ENCODE measurements around the gene GAS2L3.

DNA sequence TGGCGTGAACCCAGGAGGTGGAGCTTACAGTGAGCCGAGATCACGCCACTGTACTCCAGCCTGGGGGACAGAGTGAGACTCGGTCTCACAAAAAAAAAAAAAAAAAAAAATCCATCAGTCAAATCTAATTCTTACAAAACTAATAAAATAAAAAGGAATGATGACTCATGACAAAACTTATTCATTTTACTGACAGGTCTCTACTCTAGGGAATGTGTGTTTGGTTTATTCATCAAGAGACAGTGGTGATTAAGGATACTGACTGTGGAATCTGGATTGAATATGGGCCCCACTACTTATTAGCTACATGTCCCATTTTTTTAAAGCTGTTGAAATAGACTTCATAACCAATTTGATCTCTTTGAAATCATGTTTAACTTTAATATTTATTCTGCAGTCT lies 29.3 kb upstream of the GAS2L3 start:
- TF ChIP-seq, protein P1, sequence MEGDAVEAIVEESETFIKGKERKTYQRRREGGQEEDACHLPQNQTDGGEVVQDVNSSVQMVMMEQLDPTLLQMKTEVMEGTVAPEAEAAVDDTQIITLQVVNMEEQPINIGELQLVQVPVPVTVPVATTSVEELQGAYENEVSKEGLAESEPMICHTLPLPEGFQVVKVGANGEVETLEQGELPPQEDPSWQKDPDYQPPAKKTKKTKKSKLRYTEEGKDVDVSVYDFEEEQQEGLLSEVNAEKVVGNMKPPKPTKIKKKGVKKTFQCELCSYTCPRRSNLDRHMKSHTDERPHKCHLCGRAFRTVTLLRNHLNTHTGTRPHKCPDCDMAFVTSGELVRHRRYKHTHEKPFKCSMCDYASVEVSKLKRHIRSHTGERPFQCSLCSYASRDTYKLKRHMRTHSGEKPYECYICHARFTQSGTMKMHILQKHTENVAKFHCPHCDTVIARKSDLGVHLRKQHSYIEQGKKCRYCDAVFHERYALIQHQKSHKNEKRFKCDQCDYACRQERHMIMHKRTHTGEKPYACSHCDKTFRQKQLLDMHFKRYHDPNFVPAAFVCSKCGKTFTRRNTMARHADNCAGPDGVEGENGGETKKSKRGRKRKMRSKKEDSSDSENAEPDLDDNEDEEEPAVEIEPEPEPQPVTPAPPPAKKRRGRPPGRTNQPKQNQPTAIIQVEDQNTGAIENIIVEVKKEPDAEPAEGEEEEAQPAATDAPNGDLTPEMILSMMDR (IDR thresholded peaks at IDR 0.05) = no peak
- TF ChIP-seq POLR2A (IDR thresholded peaks at IDR 0.05) = no peak

All from tibial nerve (tissue), 3 donors.